HG03095 (cell line): Measurements from ENCODE around the gene KLHL20.

Experiments used
- ATAC-seq: cut with Tn5 transposase; IDR thresholded peaks from one replicate; pipeline ENCODE4 v1.9.1; 2021; ENCODE audit warnings: moderate library complexity; ENCODE audit not compliant: unreplicated experiment

Gene KLHL20

DNA sequence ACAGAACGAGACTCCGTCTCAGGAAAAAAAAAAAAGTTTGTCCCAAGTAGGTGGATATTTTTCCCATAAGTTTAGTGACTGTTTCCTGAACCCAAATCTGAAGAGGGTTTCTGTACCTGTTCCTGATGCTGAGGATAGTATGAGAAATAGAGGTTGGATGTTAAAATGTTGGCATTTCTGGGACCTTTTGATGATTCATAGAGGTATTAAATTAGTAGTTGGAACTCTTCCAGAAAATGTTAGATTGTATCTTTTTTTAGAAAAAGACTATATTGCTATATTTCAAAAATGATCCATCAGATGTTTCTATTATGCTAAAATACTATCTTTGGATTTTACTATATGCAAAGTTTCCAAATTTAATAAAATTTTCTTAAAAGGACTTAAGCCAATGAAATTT lies 112.8 kb downstream of the KLHL20 start:
- ATAC-seq, result no peak

DNA sequence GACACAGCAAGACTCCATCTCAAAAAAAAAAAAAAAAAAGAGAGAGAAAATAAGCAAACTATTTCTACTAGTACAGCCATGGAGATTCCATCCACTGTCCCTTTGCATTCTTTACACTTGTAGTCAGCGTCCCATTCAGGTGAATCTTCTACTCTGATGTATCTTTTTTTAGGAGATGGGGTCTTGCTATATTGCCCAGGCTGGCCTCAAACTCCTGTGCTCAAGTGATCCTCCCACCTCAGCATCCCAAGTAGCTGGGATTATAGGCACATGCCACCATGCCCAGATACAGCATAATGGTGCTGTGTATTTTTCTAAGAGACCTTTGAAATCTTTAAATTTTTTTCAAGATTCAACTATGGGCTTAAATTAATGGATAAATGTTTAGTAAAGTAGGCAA lies 118.0 kb downstream of the KLHL20 start:
- no peak for ATAC-seq
